ENCODE data around the gene TDP1. TPM values are rescaled to one million over a fixed set of nuclear protein-coding genes. Genes with fewer than 3 reads are reported as not detected.

The TDP1 gene
- total RNA-seq, 2 experiments from 2014 or later: 77.0 to 77.2 TPM

GRCh38 chr14:89953602-89954001 is 2.1 kb upstream of the TDP1 start:
- Mint-ChIP-seq H3K9me3 (peaks cover 7% of the 10 kb centered on the region), H3K4me3 (peak overlapping the region; percentile 94), H3K36me3 (ENCODE audit: low read depth) (peaks cover 29% of the 10 kb centered on the region), H3K4me1 (ENCODE audit: low read depth) (peaks cover 30% of the 10 kb centered on the region), H3K27ac (no peak overlapping the region), H3K27me3 (ENCODE audit: low read depth) (no peaks in the 10 kb centered on the region)
- intact Hi-C loops (cut with micrococcal nuclease): loop anchor here (2.0 to 10.0 kb wide), 9 partner anchors 649 to 1561 kb away; partner anchors contain the start of genes CCDC88C, EML5, GPR68 and PPP4R3A
- CTCF ChIA-PET: interaction anchor here (1.0 to 9.6 kb wide), 2 partner anchors 11 to 14 kb away, joined by 3 to 70 read pairs; no protein-coding TSS in a partner anchor
- DNase-seq: no peak

GRCh38 chr14:89954070-89955021 is 1.4 kb upstream of the TDP1 start, which contains the start of gene EFCAB11:
Gene EFCAB11, minus strand, starts transcription at chr14:89954730. Its CDS starts 70 bp downstream, at chr14:89954660.
- Mint-ChIP-seq H3K4me3 (peak within 1 kb of the TSS; percentile 94), H3K9me3 (peaks cover 7% of the 10 kb centered on the region), H3K36me3 (ENCODE audit: low read depth) (peaks cover 33% of the 10 kb centered on the region), H3K4me1 (ENCODE audit: low read depth) (peaks cover 37% of the 10 kb centered on the region), H3K27ac (peak within 1 kb of the TSS; percentile 89), H3K27me3 (ENCODE audit: low read depth) (no peaks in the 10 kb centered on the region)
- DNase-seq: peak; percentile 97
- CTCF ChIA-PET: interaction anchor here (1.0 to 9.6 kb wide), 3 partner anchors 11 to 927 kb away, joined by 3 to 70 read pairs (median 4); no protein-coding TSS in a partner anchor
- intact Hi-C loops (cut with micrococcal nuclease): loop anchor here (1.0 to 10.0 kb wide), 11 partner anchors 15 to 1560 kb away; partner anchors contain the start of genes CCDC88C, EML5, FOXN3 and GPR68

- Mint-ChIP-seq H3K27ac (peak overlapping the region; percentile 89), H3K36me3 (ENCODE audit: low read depth) (peaks cover 33% of the 10 kb centered on the region), H3K4me3 (peak overlapping the region; percentile 94), H3K27me3 (ENCODE audit: low read depth) (no peaks in the 10 kb centered on the region), H3K4me1 (ENCODE audit: low read depth) (peaks cover 44% of the 10 kb centered on the region), H3K9me3 (peaks cover 7% of the 10 kb centered on the region)
- CTCF ChIA-PET: interaction anchor here (1.7 to 9.6 kb wide), 3 partner anchors 16 to 928 kb away, joined by 4 to 70 read pairs (median 15); no protein-coding TSS in a partner anchor
- intact Hi-C loops (cut with micrococcal nuclease): loop anchor here (1.0 to 10.0 kb wide), 10 partner anchors 16 to 1560 kb away; partner anchors contain the start of genes CCDC88C, FOXN3, GPR68 and PPP4R3A
- no peak for DNase-seq
Measured at GRCh38 chr14:89955022-89955744, 544 bp upstream of the TDP1 start.

GRCh38 chr14:89956661-89957009 is 908 bp downstream of the TDP1 start:
- Mint-ChIP-seq H3K27me3 (ENCODE audit: low read depth) (no peaks in the 10 kb centered on the region), H3K9me3 (peaks cover 7% of the 10 kb centered on the region), H3K4me1 (ENCODE audit: low read depth) (peaks cover 59% of the 10 kb centered on the region), H3K27ac (peak overlapping the region; percentile 96), H3K4me3 (peak overlapping the region; percentile 94), H3K36me3 (ENCODE audit: low read depth) (peaks cover 40% of the 10 kb centered on the region)
- CTCF ChIA-PET: interaction anchor here (0.7 to 9.6 kb wide), 3 partner anchors 17 to 302 kb away, joined by 3 to 70 read pairs (median 15); no protein-coding TSS in a partner anchor
- intact Hi-C loops (cut with micrococcal nuclease): loop anchor here (1.0 to 10.0 kb wide), 16 partner anchors 104 to 1952 kb away; partner anchors contain the start of genes CALM1, CCDC88C, GPR65 and GPR68
- no peak for DNase-seq

- Mint-ChIP-seq H3K9me3 (peaks cover 7% of the 10 kb centered on the region), H3K4me3 (peak overlapping the region; percentile 94), H3K36me3 (ENCODE audit: low read depth) (peaks cover 44% of the 10 kb centered on the region), H3K4me1 (ENCODE audit: low read depth) (peaks cover 62% of the 10 kb centered on the region), H3K27me3 (ENCODE audit: low read depth) (no peaks in the 10 kb centered on the region), H3K27ac (peak overlapping the region; percentile 96)
- CTCF ChIA-PET: interaction anchor here (3.5 to 9.6 kb wide), 2 partner anchors 16 to 18 kb away, joined by 15 to 70 read pairs; no protein-coding TSS in a partner anchor
- DNase-seq: no peak
- intact Hi-C loops (cut with micrococcal nuclease): loop anchor here (2.0 to 10.0 kb wide), 9 partner anchors 277 to 1953 kb away; partner anchors contain the start of genes CCDC88C, GPR65, GPR68 and PPP4R3A
Measured at GRCh38 chr14:89957376-89957775, 1.6 kb downstream of the TDP1 start.

GRCh38 chr14:89957791-89958190 is 2.1 kb downstream of the TDP1 start:
- Mint-ChIP-seq H3K27ac (peak overlapping the region; percentile 96), H3K27me3 (ENCODE audit: low read depth) (no peaks in the 10 kb centered on the region), H3K4me3 (peak overlapping the region; percentile 18), H3K36me3 (ENCODE audit: low read depth) (peaks cover 47% of the 10 kb centered on the region), H3K9me3 (peaks cover 7% of the 10 kb centered on the region), H3K4me1 (ENCODE audit: low read depth) (peaks cover 64% of the 10 kb centered on the region)
- DNase-seq: no peak
- CTCF ChIA-PET: interaction anchor here (3.5 to 9.6 kb wide), 2 partner anchors 15 to 18 kb away, joined by 15 to 70 read pairs; no protein-coding TSS in a partner anchor
- intact Hi-C loops (cut with micrococcal nuclease): loop anchor here (2.0 to 10.0 kb wide), 9 partner anchors 277 to 1953 kb away; partner anchors contain the start of genes CCDC88C, GPR65, GPR68 and PPP4R3A

GRCh38 chr14:89958966-89959365 is 3.2 kb downstream of the TDP1 start:
- Mint-ChIP-seq H3K36me3 (ENCODE audit: low read depth) (peaks cover 58% of the 10 kb centered on the region), H3K4me3 (no peak overlapping the region), H3K27ac (peak overlapping the region; percentile 31), H3K27me3 (ENCODE audit: low read depth) (no peaks in the 10 kb centered on the region), H3K4me1 (ENCODE audit: low read depth) (peaks cover 70% of the 10 kb centered on the region), H3K9me3 (peaks cover 7% of the 10 kb centered on the region)
- intact Hi-C loops (cut with micrococcal nuclease): loop anchor here (10.0 kb wide), 5 partner anchors 716 to 1556 kb away; partner anchors contain the start of genes CCDC88C, GPR68, PPP4R3A and RPS6KA5
- CTCF ChIA-PET: interaction anchor here (5.7 to 9.6 kb wide), 2 partner anchors 14 to 19 kb away, joined by 36 to 70 read pairs; no protein-coding TSS in a partner anchor
- DNase-seq: no peak

GRCh38 chr14:89959853-89960445 is 4.2 kb downstream of the TDP1 start:
- H3K27ac Mint-ChIP-seq: peak overlapping the region; percentile 76
- peak overlapping the region; percentile 36 for H3K4me3 Mint-ChIP-seq
- peaks cover 74% of the 10 kb centered on the region for H3K4me1 Mint-ChIP-seq (ENCODE audit: low read depth)
- intact Hi-C loops (cut with micrococcal nuclease): loop anchor here (2.0 to 10.0 kb wide), 6 partner anchors 529 to 1555 kb away; partner anchors contain the start of genes CCDC88C, GPR68, PPP4R3A and RPS6KA5
- H3K9me3 Mint-ChIP-seq: peaks cover 7% of the 10 kb centered on the region
- CTCF ChIA-PET: interaction anchor here (0.6 to 9.6 kb wide), 4 partner anchors 10 to 829 kb away, joined by 5 to 70 read pairs (median 20); no protein-coding TSS in a partner anchor
- DNase-seq: no peak
- H3K36me3 Mint-ChIP-seq (ENCODE audit: low read depth): peaks cover 65% of the 10 kb centered on the region
- no peaks in the 10 kb centered on the region for H3K27me3 Mint-ChIP-seq (ENCODE audit: low read depth)

- intact Hi-C loops (cut with micrococcal nuclease): loop anchor here (2.0 kb wide), 1 partner anchor 530 kb away; no protein-coding TSS in a partner anchor
- Mint-ChIP-seq H3K4me3 (no peak overlapping the region), H3K36me3 (ENCODE audit: low read depth) (peaks cover 71% of the 10 kb centered on the region)
Measured at GRCh38 chr14:89960914-89961313, 5.2 kb downstream of the TDP1 start.

GRCh38 chr14:89963288-89963978 is 7.7 kb downstream of the TDP1 start:
- no peak for DNase-seq
- peaks cover 63% of the 10 kb centered on the region for H3K36me3 Mint-ChIP-seq (ENCODE audit: low read depth)
- intact Hi-C loops (cut with micrococcal nuclease): no loop called here
- H3K27ac Mint-ChIP-seq: no peak overlapping the region
- H3K9me3 Mint-ChIP-seq: no peaks in the 10 kb centered on the region
- CTCF ChIA-PET: interaction anchor here (0.6 to 5.7 kb wide), 3 partner anchors 9 to 525 kb away, joined by 4 to 36 read pairs (median 9); no protein-coding TSS in a partner anchor
- H3K4me3 Mint-ChIP-seq: no peak overlapping the region
- H3K27me3 Mint-ChIP-seq (ENCODE audit: low read depth): no peaks in the 10 kb centered on the region
- peaks cover 63% of the 10 kb centered on the region for H3K4me1 Mint-ChIP-seq (ENCODE audit: low read depth)

More at GRCh38 chr14:89960914-89961313, 5.2 kb downstream of the TDP1 start:
- DNase-seq: no peak
- peak overlapping the region; percentile 30 for H3K27ac Mint-ChIP-seq
- CTCF ChIA-PET: interaction anchor here (1.9 to 9.6 kb wide), 3 partner anchors 9 to 21 kb away, joined by 5 to 70 read pairs (median 36); no protein-coding TSS in a partner anchor
- peaks cover 7% of the 10 kb centered on the region for H3K9me3 Mint-ChIP-seq
- peaks cover 79% of the 10 kb centered on the region for H3K4me1 Mint-ChIP-seq (ENCODE audit: low read depth)
- no peaks in the 10 kb centered on the region for H3K27me3 Mint-ChIP-seq (ENCODE audit: low read depth)
